Posterior cingulate gyrus (tissue), 11 donors: Measurements from ENCODE around the gene CYP2W1.
"Not testable (repeated sequence)": the region's sequence is repeated elsewhere in the genome, so short reads cannot be mapped to it uniquely, and the experiment has no call there.

Source experiments
- DNase-seq, 10 donors: peaks; one replicate each; pipeline versions ENCODE4 v3.0.0 to v3.0.0-alpha.2; 2020 to 2021; ENCODE audit warnings: mixed read lengths in 3 of 10
- intact Hi-C: fragments of 100-400 bp; cut with DNase I; formaldehyde crosslinking; loops from one replicate; pipeline ENCODE4 v1.15.1; 2023

Gene CYP2W1

GRCh38 chr7:949021-949934 lies 33.7 kb upstream of the CYP2W1 start:
- DNase-seq = peak in 3 of 10 donors; percentile 54 to 72 (median 66)
- intact Hi-C loops = no loop called here

DNA sequence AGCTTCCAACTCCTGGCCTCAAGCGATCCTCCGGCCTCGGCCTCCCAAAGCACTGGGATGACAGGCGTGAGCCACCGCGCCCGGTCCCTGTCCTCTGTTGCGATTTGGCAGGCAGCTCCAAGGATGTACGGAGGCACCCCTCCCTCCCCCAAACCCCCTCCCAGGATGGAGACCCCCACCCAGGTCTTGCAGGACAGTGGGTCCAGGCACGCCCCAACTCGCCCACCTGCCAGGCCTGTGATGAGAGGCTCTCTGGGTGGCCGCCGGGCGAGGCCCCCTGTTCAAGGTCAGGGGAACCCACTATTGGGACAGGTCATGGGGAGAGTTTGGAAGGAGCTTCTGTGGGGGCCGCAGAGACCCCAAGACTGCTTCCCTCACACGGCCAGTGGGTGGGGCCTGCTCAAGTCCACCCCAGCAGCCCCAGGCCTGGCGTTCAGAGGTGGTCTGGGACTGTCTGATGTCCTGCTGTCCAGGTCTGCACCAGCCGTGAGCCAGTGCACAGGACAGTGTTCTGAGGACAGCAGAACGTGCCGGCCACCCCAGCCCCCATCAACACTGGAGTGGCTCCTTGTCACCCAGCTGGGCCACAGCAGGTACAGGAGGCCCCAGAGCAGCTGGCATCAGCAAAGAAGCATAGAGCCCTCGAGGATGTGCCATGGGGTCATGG lies 31.0 kb upstream of the CYP2W1 start:
- intact Hi-C loops = no loop called here
- peak in 3 of 10 donors; percentile 50 to 79 (median 72) for DNase-seq

GRCh38 chr7:952548-953441 lies 30.2 kb upstream of the CYP2W1 start:
- peak in 3 of 10 donors; percentile 59 to 83 (median 69) for DNase-seq
- intact Hi-C loops = no loop called here

DNA sequence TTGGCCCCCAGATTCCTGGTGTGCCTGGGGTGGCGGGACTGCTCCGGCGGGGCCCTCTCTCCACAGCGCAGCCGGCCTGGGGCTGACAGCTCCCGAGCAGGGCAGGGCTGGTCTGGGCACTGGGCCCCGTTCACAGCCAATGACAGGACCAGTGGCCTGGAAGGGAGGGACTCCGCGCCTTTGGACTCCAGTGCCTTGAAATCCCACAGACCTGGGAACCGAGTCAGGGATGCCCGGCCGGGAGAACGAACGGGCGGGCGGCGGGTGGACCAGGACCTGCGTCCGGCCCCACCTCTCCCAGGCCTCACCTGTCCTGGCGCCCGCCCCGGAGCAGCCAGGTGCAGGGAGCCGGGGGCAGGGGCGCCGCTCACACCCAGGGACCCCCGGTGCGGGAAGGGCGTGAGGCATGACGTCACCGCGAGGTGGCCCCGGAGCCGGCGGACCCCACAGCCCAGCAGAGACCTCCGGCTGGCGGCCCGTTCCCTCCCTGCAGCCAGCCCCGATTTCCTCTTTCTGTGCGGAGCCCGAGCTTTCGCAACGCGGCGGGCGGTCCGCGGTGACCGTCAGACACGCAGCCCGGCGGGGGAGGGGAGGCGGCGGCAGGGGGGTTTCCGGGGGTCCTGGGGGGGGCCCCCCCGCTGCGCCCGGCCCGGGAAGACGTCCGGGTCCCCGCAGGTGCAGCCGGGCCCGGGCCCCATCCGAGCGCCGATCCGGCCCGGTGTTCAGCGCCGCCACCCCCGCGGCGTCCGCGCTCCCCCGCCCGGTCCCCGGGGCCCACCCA lies 29.2 kb upstream of the CYP2W1 start:
- intact Hi-C loops = loop anchor here (2.0 kb wide), 1 partner anchor 41 kb away; no protein-coding TSS in a partner anchor
- peak; percentile 64 to 97 (median 82) for DNase-seq

DNA sequence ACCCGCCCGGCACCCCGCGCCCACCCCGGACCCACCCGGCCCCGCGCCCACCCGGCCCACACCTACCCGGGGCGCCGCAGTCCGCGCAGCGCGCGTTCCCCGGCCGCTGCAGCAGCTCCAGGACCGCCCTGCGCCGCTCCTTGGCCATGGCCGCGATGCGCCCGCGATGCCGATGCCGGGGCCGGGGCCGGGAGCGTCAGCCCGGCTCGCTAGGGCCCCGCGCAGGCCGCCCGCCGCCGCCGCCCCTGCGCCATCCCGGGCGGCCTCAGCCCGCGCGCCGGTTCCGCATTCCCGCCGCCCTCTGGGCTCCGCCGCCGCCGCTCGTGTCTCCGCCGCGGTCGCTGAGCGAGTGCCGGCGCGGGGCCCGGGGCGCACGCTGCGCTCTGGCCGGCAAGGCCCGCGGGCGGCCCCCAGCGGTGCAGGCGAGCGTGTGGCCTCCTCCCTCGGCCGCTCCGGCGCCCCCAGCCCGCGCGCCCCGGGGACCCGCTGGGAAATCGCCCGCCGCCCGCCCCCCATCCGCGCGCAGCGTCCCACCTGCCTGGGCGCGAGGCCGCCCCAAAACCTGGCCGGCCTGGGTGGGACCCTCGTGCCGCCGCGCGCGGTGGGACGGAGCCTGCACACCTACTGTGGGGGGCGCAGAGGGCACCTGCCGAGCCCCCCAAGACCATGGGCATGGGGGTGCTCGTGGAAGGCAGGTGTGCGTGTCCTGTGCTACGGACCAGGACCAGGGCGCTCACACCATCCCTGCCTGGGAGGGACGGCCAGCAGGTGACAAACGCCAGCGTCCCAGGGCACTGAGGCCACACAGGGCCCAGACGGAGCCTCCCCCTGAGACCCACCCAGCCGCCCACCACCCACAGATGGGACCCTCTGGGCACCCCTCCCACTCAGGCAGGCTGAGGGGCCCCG lies 28.4 kb upstream of the CYP2W1 start, which contains the start of gene ADAP1:
Gene ADAP1 (minus strand): TSS at position 351 of the 909 bp plus-strand sequence. CDS start 203 bp downstream, at position 148.
- peak in 6 of 10 donors; percentile 49 to 95 (median 78) for DNase-seq
- intact Hi-C loops = loop anchor here (2.0 kb wide), 1 partner anchor 42 kb away; no protein-coding TSS in a partner anchor

DNA sequence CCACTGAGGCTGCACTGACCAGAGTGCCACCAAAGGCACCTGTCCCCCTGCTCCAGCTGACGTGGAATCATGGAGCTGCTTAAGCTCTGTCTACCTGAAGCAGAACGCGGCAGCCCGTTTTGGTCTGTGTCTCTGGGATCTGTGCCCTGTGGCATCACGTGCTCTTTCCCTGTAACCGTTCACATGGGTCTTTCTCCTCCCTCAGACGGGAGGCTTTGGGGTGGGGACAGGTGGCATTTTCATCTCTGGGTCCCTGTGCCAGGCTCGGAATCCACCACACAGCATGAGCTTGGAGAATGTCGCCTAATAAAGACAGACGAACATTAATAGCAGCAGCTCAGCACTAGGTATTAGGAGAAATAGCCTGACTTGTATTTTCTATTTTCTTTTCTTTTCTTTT lies 26.9 kb upstream of the CYP2W1 start:
- peak in 3 of 10 donors; percentile 43 to 71 (median 62) for DNase-seq
- intact Hi-C loops = no loop called here

DNA sequence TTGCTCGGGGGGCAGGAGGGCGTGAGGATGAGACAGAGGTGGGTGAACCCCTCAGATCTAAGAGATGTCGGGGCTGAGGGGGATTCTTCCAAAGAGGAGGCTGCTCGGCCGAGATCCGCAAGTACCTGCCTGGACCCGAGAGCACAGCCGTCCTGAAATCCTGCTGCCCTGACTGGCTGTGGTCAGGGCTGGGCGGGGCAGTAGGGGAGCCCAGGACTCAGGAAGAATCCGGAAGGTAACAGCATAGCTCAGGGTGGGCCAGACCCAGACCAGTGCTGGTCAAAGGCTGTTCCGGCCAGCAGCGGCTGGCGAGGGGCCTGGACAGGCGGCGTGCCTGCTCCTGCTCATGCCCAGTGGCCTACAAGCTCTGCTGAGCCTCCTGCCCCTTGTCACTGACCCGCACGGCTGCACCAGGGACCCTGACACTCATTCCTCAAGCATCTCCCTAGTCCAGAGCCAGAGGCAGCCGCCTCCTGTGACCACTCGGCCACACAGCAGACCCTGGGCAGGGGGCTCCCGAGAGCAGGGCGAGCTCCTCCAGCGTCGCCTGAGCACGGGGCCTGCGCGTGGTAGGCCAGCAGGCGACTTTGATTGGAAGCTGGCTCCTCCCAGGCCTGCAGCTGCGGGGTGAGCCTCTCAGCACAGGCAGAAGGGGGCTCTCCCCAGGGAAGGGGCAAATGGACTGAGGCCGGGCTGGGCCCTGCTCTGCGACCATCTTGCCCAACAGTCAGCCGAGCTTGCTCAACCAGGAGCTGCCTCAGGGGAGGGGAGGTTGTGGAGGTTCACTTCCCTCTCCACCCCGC lies 25.4 kb upstream of the CYP2W1 start:
- intact Hi-C loops = no loop called here

DNA sequence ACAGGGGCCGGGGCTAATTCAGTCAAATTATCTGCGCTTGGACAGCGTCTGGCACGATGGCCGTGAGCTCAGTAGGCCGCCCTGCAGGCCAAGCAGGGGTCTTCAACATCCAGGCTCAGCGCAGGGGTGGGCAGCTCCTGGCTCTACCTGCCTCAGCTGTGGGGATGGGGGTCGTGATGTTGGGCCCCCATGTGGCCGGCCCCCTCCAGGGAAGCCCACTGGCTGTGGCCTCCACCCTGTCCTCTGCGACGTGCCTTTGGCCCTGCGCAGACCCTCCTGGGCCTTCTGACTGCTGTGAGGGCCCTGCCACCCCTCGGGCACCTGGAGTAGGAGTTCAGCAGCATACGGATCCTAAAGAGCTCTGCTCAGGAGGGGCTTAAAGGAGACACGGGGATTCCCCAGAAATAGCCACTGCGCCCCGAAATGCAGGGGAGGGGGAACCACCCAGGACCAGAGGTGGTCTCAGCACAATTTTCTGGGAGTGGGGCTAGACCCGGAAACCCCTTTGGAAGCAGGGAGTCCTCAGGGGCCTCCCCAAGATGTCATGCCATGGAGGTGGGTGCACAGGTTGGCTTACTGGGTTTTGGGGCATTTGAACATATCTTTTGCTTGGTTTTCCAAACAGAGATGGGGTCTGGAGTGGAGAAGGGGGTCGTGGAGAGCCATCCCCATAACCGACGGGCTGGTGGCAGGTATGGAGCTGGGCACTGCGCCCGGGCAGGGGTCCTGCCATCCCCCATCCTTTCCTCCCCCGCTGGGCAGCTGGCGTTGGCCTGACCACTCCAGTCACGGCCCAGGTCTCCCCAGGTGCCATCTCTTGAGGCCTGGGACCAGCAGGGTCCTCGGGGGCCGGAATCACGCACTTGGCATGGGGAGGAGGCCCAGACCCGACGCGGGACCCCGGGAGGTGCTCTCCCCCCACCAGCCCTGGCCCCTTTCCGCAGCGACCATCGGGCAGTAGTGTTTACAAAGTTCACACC lies 24.5 kb upstream of the CYP2W1 start:
- peak in 3 of 10 donors; percentile 49 to 70 (median 63) for DNase-seq
- intact Hi-C loops = no loop called here

More for the DNA sequence above, 25.4 kb upstream of the CYP2W1 start:
- DNase-seq = peak in 3 of 10 donors; percentile 68 to 85 (median 84)

GRCh38 chr7:959271-959670 lies 23.7 kb upstream of the CYP2W1 start:
- DNase-seq = peak in 3 of 10 donors; percentile 26 to 62 (median 37)
- intact Hi-C loops = no loop called here

DNA sequence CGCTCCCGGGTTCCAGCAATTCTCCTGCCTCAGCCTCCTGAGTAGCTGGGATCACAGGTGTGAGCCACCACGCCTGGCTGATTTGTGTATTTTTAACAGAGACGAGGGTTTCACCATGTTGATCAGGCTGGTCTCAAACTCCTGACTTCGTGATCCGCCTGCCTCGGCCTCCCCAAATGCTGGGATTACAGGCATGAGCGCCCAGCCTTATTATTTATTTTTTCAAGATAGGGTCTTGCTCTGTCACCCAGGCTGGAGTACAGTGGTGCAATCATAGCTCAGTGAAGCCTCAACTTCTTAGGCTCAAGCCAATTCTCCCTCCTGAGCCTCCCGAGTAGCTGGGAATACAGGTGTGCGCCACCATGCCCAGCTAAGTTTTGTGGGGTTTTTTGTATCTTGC lies 23.2 kb upstream of the CYP2W1 start:
- peak in 1 of 10 donors; percentile 47 for DNase-seq
- intact Hi-C loops = not testable (repeated sequence)

GRCh38 chr7:960269-960871 lies 22.6 kb upstream of the CYP2W1 start:
- DNase-seq = peak in 3 of 10 donors; percentile 64 to 83 (median 75)
- intact Hi-C loops = no loop called here

DNA sequence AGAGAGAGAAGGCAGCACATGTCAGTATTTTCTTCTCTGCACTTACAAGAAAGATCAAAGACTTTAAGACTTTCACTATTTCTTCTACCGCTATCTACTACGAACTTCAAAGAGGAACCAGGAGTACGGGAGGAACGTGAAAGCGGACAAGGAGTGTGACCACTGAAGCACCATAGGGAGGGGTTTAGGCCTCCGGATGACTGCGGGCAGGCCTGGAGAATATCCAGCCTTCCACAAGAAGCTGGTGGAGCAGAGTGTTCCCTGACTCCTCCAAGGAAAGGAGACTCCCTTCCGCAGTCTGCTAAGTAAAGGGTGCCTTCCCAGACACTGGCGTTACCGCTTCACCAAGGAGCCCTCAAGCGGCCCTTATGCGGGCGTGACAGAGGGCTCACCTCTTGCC lies 22.0 kb upstream of the CYP2W1 start:
- intact Hi-C loops = not testable (repeated sequence)
- peak in 3 of 10 donors; percentile 41 to 83 (median 67) for DNase-seq

DNA sequence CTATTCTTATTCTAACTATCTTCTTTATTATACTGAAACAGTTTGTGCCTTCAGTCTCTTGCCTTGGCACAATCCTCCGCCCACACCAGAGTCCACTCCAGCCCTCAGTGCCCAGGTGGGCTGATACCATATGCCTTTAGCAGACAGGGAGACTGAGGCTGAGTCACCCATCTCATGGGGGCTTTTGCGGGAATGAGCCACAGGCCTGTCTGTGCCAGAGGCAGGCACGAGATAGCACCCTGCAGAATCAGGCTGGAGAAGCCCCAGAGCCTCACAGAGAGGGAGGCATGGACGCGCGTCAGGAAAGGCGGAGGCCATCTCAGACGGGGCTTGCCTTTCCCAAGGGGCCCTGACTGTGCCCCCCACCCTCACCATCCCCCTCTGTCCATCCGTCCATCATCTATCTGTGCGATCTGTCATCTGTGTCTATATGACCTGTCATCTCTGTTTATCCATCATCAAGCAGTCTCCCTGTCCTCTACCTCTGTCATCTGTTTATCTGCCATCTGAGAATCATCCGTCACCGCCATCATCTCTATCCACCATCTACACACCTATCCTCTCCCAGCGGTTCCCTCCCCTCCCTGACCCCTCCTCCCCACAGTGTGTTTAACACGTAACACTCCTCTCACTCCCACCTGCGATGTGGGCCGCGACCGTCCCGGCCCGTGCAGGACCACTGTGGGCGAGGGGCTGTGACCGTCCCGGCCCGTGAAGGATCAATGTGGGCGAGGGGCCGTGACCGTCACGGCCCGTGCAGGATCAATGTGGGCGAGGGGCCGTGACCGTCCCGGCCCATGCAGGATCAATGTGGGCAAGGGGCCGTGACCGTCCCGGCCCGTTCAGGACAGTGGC lies 21.2 kb upstream of the CYP2W1 start:
- intact Hi-C loops = no loop called here
- DNase-seq = peak in 3 of 10 donors; percentile 69 to 89 (median 82)

GRCh38 chr7:962401-963081 lies 20.4 kb upstream of the CYP2W1 start:
- intact Hi-C loops = no loop called here
- DNase-seq = peak in 3 of 10 donors; percentile 48 to 67 (median 65)
